SJCRH30 (cell line): ENCODE data around the gene RALA. TPM values are rescaled to one million over a fixed set of nuclear protein-coding genes. Genes with fewer than 3 reads are reported as not detected.
"Not testable (repeated sequence)": the region's sequence is repeated elsewhere in the genome, so short reads cannot be mapped to it uniquely, and the experiment has no call there.

ENCODE experiments used
- DNase-seq, 2 experiments: peaks; one replicate each; pipeline ENCODE4 v3.0.0-alpha.2; 2015 to 2020
- H3K27ac ChIP-seq: fragments of 250-450 bp; sonication (Bioruptor Pico); 2 replicates; pipeline ENCODE4 v1.5.1; 2020; ENCODE audit warnings: mild to moderate bottlenecking, moderate library complexity
- H3K27me3 ChIP-seq: fragments of 250-450 bp; sonication (Bioruptor Pico); 2 replicates; pipeline ENCODE4 v1.5.1; 2020; ENCODE audit warnings: mild to moderate bottlenecking, moderate library complexity
- H3K36me3 ChIP-seq: fragments of 250-450 bp; sonication (Bioruptor Pico); 2 replicates; pipeline ENCODE4 v1.5.1; 2020; ENCODE audit warnings: mild to moderate bottlenecking, moderate library complexity
- H3K4me1 ChIP-seq: fragments of 250-450 bp; sonication (Bioruptor Pico); 2 replicates; pipeline ENCODE4 v1.5.1; 2020; ENCODE audit warnings: mild to moderate bottlenecking, moderate library complexity
- H3K4me3 ChIP-seq: fragments of 250-450 bp; sonication (Bioruptor Pico); 2 replicates; pipeline ENCODE4 v1.5.1; 2020; ENCODE audit warnings: mild to moderate bottlenecking, moderate library complexity
- H3K9me3 ChIP-seq: fragments of 250-450 bp; sonication (Bioruptor Pico); replicated peaks from 2 replicates; pipeline ENCODE4 v1.5.1; 2020; ENCODE audit warnings: mild to moderate bottlenecking, moderate library complexity
- total RNA-seq: library from RNA; depleted of rRNA; stranded (reverse); fragments of >200 nt; shearing (Covaris generic); gene quantifications from 2 replicates; pipeline ENCODE4 v1.2.3, GENCODE V29; 2014

Gene RALA
- total RNA-seq, 1 experiment from 2014 or later = 19.8 TPM

DNA sequence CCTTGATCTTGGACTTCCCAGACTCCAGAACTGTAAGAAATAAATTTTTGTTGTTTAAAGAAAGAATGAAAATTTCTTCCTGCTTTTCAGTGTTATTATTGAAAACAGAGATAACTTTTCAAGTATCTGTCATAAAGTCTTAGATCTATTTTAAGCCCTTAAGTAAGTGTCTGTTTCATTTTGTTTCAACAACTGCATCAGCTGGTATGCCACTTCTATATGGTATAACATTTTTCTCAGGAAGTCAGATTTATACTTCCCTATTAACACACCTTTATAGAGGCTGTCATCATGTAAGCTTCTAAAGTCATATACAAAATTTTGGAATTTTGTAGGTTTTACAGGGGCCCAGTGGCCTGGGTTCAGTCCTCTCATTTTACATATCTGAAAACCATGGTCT, 24.4 kb downstream of the RALA start:
- Histone ChIP-seq H3K27ac (no peak overlapping the region), H3K9me3 (no peaks in the 10 kb centered on the region), H3K27me3 (no peaks in the 10 kb centered on the region), H3K4me3 (no peak overlapping the region), H3K4me1 (no peaks in the 10 kb centered on the region), H3K36me3 (peaks cover 3% of the 10 kb centered on the region)
- no peak for DNase-seq

DNA sequence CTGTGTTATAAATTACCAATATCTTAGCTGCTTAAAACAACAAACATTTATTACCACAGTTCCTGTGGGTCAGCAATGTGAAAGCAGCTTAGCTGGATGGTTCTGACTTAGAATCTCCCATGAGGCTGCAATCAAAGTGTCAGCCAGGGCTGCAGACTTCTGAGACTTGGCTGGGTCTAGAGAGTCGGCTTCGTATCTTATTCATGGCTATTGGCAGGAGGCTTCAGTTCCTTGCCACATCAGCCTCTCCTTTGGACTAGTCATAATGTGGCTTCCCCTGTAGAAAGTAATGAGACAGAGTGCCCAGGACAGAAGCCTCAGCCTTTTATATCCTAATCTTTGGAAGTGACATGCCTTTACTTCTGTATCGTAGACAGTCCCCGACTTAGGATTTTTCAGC, 27.3 kb downstream of the RALA start:
- H3K4me1 ChIP-seq = no peaks in the 10 kb centered on the region
- no peaks in the 10 kb centered on the region for H3K27me3 ChIP-seq
- no peak for DNase-seq
- no peaks in the 10 kb centered on the region for H3K9me3 ChIP-seq
- no peak overlapping the region for H3K4me3 ChIP-seq
- peaks cover 3% of the 10 kb centered on the region for H3K36me3 ChIP-seq
- no peak overlapping the region for H3K27ac ChIP-seq

DNA sequence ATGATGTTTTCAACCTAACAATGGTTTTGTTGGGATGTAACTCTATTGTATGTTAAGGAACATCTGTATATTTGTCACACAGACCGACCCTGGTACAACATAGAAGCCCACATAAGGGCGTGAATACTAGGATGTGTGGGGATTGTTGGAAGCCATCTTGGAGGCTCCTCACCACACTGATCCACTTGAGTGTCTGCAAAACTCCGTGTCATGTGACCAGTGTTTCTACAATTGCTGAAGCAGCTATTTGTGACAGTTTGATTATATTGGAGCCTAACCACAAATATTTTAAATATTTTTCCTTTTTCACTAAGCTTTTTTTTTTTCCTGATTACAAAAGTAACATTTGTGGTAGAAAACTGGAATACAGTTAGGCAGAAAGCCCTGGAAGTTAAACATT, 27.9 kb downstream of the RALA start:
- no peak for DNase-seq
- H3K27ac ChIP-seq = no peak overlapping the region

DNA sequence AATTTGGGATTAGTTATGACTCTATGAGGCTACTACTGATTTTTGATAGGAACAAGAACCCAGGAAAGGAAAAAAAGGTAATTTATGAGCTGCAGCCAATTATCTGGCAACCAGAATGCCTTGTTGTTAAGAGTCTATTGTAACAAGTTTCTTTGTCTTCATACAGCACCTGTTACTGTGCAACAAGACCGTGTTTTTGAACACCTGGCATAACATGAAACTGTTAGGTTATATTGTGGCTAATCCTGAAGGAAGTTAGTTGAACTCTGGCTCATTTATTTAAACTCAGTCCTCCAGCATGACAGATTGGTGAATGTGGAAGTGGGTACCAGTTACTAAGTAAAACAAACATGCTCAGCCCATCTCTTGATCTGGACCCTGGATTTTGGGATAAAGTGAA, 33.0 kb downstream of the RALA start:
- DNase-seq = peak in 1 of 2 experiments; percentile 5
- no peaks in the 10 kb centered on the region for H3K4me1 ChIP-seq
- peaks cover 8% of the 10 kb centered on the region; the same call in 1 of the 2 replicates for H3K36me3 ChIP-seq
- peaks cover 11% of the 10 kb centered on the region for H3K9me3 ChIP-seq
- H3K27me3 ChIP-seq = no peaks in the 10 kb centered on the region
- H3K27ac ChIP-seq = no peak overlapping the region
- H3K4me3 ChIP-seq = no peak overlapping the region

More for the DNA sequence above, 27.9 kb downstream of the RALA start:
- peaks cover 3% of the 10 kb centered on the region for H3K36me3 ChIP-seq
- no peak overlapping the region for H3K4me3 ChIP-seq
- no peaks in the 10 kb centered on the region for H3K9me3 ChIP-seq
- no peaks in the 10 kb centered on the region for H3K27me3 ChIP-seq
- H3K4me1 ChIP-seq = no peaks in the 10 kb centered on the region

DNA sequence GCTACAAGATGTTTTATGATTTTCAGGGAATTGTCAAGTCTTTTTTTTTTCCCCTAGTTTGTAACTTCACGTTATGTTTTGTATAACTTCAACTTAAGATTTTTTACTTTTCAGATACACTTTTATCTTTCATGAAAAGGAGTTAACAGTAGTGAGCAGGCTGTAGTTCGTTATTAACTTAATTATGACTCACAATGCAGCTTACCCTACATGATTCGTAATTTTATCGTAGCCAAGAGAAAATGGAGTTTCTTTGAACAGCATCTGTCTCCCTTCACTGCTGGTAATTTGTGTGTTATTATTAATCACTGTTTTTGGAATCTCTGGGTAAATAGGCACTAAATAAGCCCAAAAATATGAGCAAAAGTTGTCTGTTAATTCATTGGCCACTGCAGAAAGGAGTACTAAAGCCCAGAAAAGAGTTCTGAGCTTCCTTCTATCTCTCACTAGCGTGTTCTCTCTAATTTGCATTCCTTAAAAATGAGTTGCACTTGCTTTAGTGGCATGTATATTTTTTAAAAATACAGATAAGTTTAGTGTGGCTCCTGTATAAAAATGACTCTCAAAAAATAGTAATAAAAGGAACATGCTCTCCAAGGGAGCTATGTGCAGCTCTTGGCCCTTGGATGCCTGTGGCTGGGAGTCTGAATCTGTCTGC, 36.1 kb downstream of the RALA start:
- Histone ChIP-seq H3K36me3 (peaks cover 8% of the 10 kb centered on the region), H3K4me3 (no peak overlapping the region), H3K9me3 (peaks cover 12% of the 10 kb centered on the region), H3K4me1 (no peaks in the 10 kb centered on the region), H3K27me3 (no peaks in the 10 kb centered on the region), H3K27ac (no peak overlapping the region)
- no peak for DNase-seq

DNA sequence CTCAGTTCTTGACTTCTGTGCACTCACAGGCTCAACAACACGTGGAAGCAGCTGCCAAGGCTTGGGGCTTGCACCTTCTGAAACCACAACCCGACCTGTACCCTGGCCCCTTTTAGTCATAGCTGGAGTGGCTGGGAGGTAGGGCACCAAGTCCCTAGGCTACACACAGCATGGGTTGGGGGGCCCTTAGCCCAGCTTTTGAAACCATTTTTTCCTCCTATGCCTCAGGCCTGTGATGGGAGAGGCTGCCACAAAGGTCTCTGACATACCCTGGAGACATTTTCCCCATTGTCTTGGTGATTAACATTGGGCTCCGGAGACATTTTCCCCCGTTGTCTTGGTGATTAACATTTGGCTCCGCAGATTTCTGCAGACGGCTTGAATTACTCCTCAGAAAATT, 38.6 kb downstream of the RALA start:
- Histone ChIP-seq H3K36me3 (peaks cover 7% of the 10 kb centered on the region), H3K4me1 (no peaks in the 10 kb centered on the region), H3K9me3 (peaks cover 12% of the 10 kb centered on the region), H3K27ac (no peak overlapping the region), H3K4me3 (no peak overlapping the region), H3K27me3 (no peaks in the 10 kb centered on the region)
- no peak for DNase-seq

DNA sequence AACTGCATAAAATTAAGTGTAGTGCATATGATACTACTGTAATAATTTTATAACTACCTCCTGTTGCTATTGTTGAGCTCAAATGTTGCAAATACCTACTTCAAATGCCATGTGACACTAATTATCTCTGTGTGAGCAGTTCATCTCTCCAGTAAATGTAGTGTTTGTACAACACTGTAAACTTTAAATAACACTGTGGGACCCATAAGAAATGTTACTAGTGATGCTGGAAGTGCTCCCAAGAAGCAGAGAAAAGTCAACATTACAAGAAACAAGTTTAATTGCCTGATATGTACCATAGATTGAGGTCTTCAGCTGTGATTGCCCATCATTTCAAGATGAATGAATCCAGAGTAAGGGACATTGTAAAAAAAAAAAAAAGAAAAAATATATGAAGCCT, 39.9 kb downstream of the RALA start:
- Histone ChIP-seq H3K36me3 (peaks cover 7% of the 10 kb centered on the region), H3K27me3 (no peaks in the 10 kb centered on the region), H3K4me1 (no peaks in the 10 kb centered on the region), H3K9me3 (peaks cover 12% of the 10 kb centered on the region), H3K27ac (no peak overlapping the region), H3K4me3 (no peak overlapping the region)
- DNase-seq = no peak

DNA sequence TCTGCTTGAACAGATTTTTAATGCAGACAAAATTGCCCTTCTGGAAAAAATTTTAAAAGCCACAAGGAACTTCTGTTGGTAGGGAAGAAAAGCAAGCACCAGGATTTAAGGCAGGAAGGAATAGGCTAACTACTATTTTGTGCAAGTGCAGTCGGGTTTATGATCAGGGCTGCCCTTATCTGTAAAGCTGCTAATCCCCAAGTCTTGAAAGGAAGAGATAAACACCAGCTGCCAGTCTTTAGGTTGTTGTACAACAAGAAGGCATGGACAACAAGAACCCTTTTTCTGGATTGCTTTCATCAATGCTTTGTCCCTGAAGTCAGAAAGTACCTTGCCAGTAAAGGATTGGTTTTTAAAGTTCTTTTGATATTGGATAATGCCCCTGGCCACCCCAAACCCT, 40.7 kb downstream of the RALA start:
- Histone ChIP-seq H3K27me3 (no peaks in the 10 kb centered on the region), H3K4me3 (no peak overlapping the region), H3K9me3 (peaks cover 12% of the 10 kb centered on the region), H3K27ac (no peak overlapping the region), H3K36me3 (peaks cover 7% of the 10 kb centered on the region), H3K4me1 (no peaks in the 10 kb centered on the region)
- DNase-seq = no peak

DNA sequence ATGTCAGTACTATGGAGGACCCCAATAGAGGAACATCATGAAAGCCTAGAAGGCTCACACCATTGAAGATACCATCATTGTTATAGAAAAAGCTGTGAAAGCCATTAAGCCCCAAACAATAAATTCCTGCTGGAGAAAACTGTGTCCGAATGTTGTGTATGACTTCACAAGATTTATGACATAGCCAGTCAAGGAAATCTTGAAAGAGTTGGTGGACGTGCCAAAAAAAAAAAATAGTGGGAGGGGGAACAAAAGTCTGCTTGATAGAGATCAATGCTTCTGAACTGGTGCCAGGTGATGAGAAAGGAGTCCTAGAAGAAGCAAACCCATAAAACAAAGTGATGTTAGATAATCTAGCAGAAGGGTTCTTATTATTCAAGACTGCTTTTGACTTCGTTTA, 41.2 kb downstream of the RALA start:
- Histone ChIP-seq H3K4me1 (no peaks in the 10 kb centered on the region), H3K27me3 (no peaks in the 10 kb centered on the region), H3K9me3 (peaks cover 12% of the 10 kb centered on the region), H3K4me3 (no peak overlapping the region), H3K27ac (no peak overlapping the region), H3K36me3 (peaks cover 7% of the 10 kb centered on the region)
- no peak for DNase-seq

DNA sequence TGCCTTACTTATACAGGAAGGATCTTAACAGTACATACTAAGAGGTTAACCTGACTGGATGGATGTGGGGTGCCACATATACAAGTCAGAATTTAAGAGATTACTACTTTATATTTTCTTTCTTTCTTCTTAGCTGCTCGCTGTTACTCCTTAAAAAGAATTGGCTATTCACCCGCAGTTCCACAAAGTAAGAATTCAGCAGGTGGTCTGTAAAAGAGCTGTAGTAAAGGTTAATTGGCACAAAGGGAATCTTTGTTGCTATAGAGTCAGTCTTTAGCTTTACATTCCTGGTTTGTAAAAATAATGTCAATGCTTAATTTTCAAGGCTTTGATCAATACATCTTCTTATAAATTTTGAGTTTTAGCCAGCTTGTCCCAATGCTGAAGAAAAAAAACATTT, 43.2 kb downstream of the RALA start:
- no peak for DNase-seq
- Histone ChIP-seq H3K36me3 (peaks cover 2% of the 10 kb centered on the region), H3K27ac (no peak overlapping the region), H3K4me1 (no peaks in the 10 kb centered on the region), H3K4me3 (no peak overlapping the region), H3K9me3 (no peaks in the 10 kb centered on the region; the same call in 1 of the 2 replicates), H3K27me3 (no peaks in the 10 kb centered on the region)

DNA sequence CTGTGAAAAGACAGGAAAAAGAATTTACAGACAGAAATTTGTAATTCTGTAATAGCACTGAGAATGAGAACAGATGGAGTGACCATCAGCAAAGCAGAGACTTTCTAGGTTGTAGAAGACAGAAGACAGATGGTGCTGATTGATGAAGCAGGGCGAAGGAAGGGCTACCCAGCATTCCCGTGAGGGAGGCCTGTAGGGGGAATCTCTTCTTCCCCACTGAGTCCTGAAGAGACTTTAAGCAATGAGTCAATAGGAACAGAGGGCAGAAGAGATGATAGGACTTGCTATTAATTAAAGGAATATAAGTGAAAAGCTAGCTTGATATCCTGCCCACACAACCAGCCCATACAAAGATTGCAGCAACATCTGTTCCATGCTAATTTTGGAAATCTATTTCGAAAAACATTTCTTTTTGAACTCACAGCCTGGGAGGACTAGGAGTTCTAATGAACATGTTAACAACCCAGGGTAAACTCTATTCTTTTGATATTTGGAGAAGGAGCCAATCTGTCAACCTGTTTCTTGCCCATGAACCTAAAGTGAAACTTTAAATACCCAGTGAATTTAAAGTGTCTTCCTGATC, 44.1 kb downstream of the RALA start:
- Histone ChIP-seq H3K4me1 (0 out of 2 replicates have a peak, but pooled peaks cover 2% of the 10 kb centered on the region), H3K27me3 (no peaks in the 10 kb centered on the region), H3K36me3 (peaks cover 2% of the 10 kb centered on the region), H3K27ac (no peak overlapping the region), H3K4me3 (no peak overlapping the region), H3K9me3 (no peaks in the 10 kb centered on the region)
- DNase-seq = no peak

DNA sequence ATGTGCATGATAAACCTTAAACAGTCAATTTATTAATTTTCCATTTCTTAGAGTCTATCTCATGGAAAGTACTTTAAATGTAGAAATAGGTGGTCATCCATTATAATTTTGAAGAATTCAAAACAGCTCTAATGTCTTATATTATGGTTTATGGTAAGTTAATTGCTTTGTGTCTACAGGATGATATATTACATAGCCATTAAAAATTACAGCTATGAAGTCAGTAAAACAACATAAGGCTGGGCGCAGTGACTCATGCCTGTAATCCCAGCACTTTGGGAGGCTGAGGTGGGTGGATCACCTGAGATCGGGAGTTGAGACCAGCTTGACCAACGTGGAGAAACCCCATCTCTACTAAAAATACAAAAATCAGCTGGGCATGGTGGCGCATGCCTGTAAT, 44.9 kb downstream of the RALA start:
- H3K9me3 ChIP-seq, H3K36me3 ChIP-seq, H3K4me3 ChIP-seq, H3K4me1 ChIP-seq, H3K27me3 ChIP-seq, H3K27ac ChIP-seq, DNase-seq: not testable (repeated sequence)

DNA sequence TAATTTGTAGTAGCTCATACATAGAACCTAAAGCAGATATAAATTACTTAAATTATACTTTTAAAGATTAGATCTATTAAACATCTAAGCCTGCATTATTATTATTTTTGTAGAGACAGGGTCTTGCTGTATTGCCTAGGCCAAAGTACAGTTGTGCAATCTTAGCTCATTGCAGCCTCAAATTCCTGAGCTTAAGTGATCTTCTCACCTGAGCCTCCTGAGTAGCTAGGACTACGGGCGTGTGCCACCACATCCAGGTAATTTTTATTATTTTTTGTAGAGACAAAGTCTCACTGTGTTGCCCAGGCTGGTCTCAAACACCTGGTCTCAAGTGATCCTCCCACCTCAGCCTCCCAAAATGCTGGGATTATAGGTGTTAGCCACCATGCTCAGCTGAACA, 46.7 kb downstream of the RALA start:
- no peaks in the 10 kb centered on the region for H3K9me3 ChIP-seq
- no peaks in the 10 kb centered on the region for H3K27me3 ChIP-seq
- H3K27ac ChIP-seq = no peak overlapping the region
- no peak overlapping the region for H3K4me3 ChIP-seq
- peaks cover 2% of the 10 kb centered on the region; the same call in 1 of the 2 replicates for H3K36me3 ChIP-seq
- H3K4me1 ChIP-seq = 0 out of 2 replicates have a peak, but pooled peaks cover 2% of the 10 kb centered on the region
- DNase-seq = no peak

DNA sequence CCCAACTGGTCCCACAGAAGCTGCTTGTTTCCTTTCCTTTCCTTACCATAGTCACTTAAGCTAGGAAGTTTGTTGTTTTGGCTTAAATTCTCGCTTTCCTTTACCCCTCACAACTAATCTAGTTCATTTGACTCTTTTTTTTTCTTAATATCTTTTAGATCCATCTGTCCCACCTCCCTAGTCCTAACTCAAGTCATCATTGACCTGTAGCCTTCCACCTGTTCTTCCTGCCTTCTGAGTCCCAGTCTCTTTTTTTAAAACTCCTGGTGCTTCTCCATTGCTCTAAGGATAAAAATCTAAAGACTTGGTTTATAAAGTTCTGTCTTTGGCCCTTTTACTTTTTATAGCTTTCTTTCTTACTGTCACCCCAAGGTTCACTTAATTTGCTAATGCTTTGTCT, 47.6 kb downstream of the RALA start:
- Histone ChIP-seq H3K27ac (no peak overlapping the region), H3K27me3 (no peaks in the 10 kb centered on the region)
- DNase-seq = no peak

DNA sequence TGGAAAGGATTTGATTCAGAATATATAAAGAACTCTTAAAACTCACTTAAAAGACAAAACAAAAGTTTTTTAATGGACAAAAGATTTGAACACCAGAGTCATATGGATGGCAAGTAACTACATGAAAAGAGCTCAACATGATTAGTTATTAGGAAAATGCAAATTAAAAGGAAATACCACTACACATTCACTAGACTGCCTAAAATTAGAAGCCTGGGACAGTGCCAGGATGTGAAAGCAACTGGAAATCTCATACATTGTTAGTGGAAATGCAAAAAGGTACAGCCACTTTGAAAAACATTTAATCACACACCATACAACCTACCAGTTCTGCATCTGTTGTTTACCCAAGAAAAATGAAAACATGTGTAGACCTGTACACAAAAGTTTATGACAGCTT, 48.8 kb downstream of the RALA start:
- H3K27ac ChIP-seq = no peak overlapping the region
- H3K36me3 ChIP-seq = 0 out of 2 replicates have a peak, but pooled peaks cover 5% of the 10 kb centered on the region
- 0 out of 2 replicates have a peak, but pooled peaks cover 2% of the 10 kb centered on the region for H3K9me3 ChIP-seq
- no peak for DNase-seq
- no peaks in the 10 kb centered on the region for H3K27me3 ChIP-seq
- H3K4me1 ChIP-seq = 0 out of 2 replicates have a peak, but pooled peaks cover 2% of the 10 kb centered on the region
- no peak overlapping the region for H3K4me3 ChIP-seq

More for the DNA sequence above, 47.6 kb downstream of the RALA start:
- no peaks in the 10 kb centered on the region for H3K9me3 ChIP-seq
- no peak overlapping the region for H3K4me3 ChIP-seq
- 0 out of 2 replicates have a peak, but pooled peaks cover 2% of the 10 kb centered on the region for H3K4me1 ChIP-seq
- peaks cover 2% of the 10 kb centered on the region; the same call in 1 of the 2 replicates for H3K36me3 ChIP-seq
